HepG2 (cell line): ENCODE results near the gene BAIAP2L2. TPM values are rescaled to one million over a fixed set of nuclear protein-coding genes. Genes with fewer than 3 reads are reported as not detected.

Experiments
- BRCA1 ChIP-seq: sonication (generic); formaldehyde crosslinking; IDR thresholded peaks from 2 replicates; pipeline ENCODE4 v1.4.0; 2020; ENCODE audit warnings: missing genetic modification reagents
- CBX5 ChIP-seq: sonication (generic); formaldehyde crosslinking; IDR thresholded peaks from 2 replicates; pipeline ENCODE4 v1.4.0; 2020; ENCODE audit warnings: missing genetic modification reagents, borderline replicate concordance
- CENPX ChIP-seq: sonication (generic); formaldehyde crosslinking; IDR thresholded peaks from 2 replicates; pipeline ENCODE4 v1.9.0; 2021; ENCODE audit warnings: mild to moderate bottlenecking, missing genetic modification reagents, moderate library complexity
- CHD2 ChIP-seq: IDR thresholded peaks from 2 replicates; pipeline ENCODE4 v1.6.1; 2011; ENCODE audit warnings: low read depth, low read length, improper control_type of control experiment
- ELF1 ChIP-seq: sonication (generic); formaldehyde crosslinking; IDR thresholded peaks from 2 replicates; pipeline ENCODE4 v1.4.0; 2020; ENCODE audit warnings: missing genetic modification reagents
- GLMP ChIP-seq: sonication (generic); formaldehyde crosslinking; IDR thresholded peaks from 2 replicates; pipeline ENCODE4 v1.9.0; 2021; ENCODE audit warnings: missing genetic modification reagents, mild to moderate bottlenecking, borderline replicate concordance
- IKZF4 ChIP-seq: sonication (generic); formaldehyde crosslinking; IDR thresholded peaks from 2 replicates; pipeline ENCODE4 v1.5.1; 2020; ENCODE audit warnings: borderline replicate concordance, mild to moderate bottlenecking, low read depth, missing genetic modification reagents; ENCODE audit errors: not compliant biosample characterization
- MAX ChIP-seq: IDR thresholded peaks from 2 replicates; pipeline ENCODE4 v1.6.1; 2012; ENCODE audit warnings: inconsistent platforms
- MED1 ChIP-seq: sonication (generic); formaldehyde crosslinking; IDR thresholded peaks from 2 replicates; pipeline ENCODE4 v1.4.0; 2020; ENCODE audit warnings: missing genetic modification reagents
- MIER3 ChIP-seq: IDR thresholded peaks from 2 replicates; pipeline ENCODE4 v1.6.1; 2016; ENCODE audit warnings: missing compliant biosample characterization, borderline replicate concordance
- MTA1 ChIP-seq: sonication (generic); formaldehyde crosslinking; IDR thresholded peaks from 2 replicates; pipeline ENCODE4 v1.4.0; 2020; ENCODE audit warnings: missing genetic modification reagents, mild to moderate bottlenecking, borderline replicate concordance
- NFIC ChIP-seq: IDR thresholded peaks from 2 replicates; pipeline ENCODE4 v1.6.1; 2012; ENCODE audit warnings: mild to moderate bottlenecking, low read length, inconsistent platforms
- PHB2 ChIP-seq: fragments of 450-650 bp; IDR thresholded peaks from 2 replicates; pipeline ENCODE4 v1.6.1; 2018; ENCODE audit not compliant: partially characterized antibody
- SP2 ChIP-seq: sonication (generic); formaldehyde crosslinking; IDR thresholded peaks from 2 replicates; pipeline ENCODE4 v1.5.1; 2020; ENCODE audit warnings: mild to moderate bottlenecking, missing genetic modification reagents
- TRIM22 ChIP-seq: fragments of 450-650 bp; IDR thresholded peaks from 2 replicates; pipeline ENCODE4 v1.6.1; 2017
- ZBTB37 ChIP-seq: sonication (generic); formaldehyde crosslinking; IDR thresholded peaks from 2 replicates; pipeline ENCODE4 v1.4.0; 2020; ENCODE audit warnings: mild to moderate bottlenecking, missing genetic modification reagents
- ZNF17 ChIP-seq: sonication (generic); formaldehyde crosslinking; IDR thresholded peaks from 2 replicates; pipeline ENCODE4 v1.5.0; 2020; ENCODE audit warnings: mild to moderate bottlenecking, missing genetic modification reagents
- ZNF225 ChIP-seq: sonication (generic); formaldehyde crosslinking; IDR thresholded peaks from 2 replicates; pipeline ENCODE4 v1.4.0; 2020; ENCODE audit warnings: mild to moderate bottlenecking, missing genetic modification reagents
- ZNF280D ChIP-seq: sonication (generic); formaldehyde crosslinking; IDR thresholded peaks from 2 replicates; pipeline ENCODE4 v1.5.1; 2020; ENCODE audit warnings: mild to moderate bottlenecking, missing genetic modification reagents
- ZNF501 ChIP-seq: sonication (generic); formaldehyde crosslinking; IDR thresholded peaks from 2 replicates; pipeline ENCODE4 v1.5.1; 2020; ENCODE audit warnings: mild to moderate bottlenecking, moderate library complexity, missing genetic modification reagents
- ZNF546 ChIP-seq: sonication (generic); formaldehyde crosslinking; conservative IDR thresholded peaks from 2 replicates; pipeline ENCODE4 v1.8.1; 2023; ENCODE audit warnings: mild to moderate bottlenecking, missing genetic modification reagents
- ZNF556 ChIP-seq: sonication (generic); formaldehyde crosslinking; IDR thresholded peaks from 2 replicates; pipeline ENCODE4 v1.4.0; 2020; ENCODE audit warnings: mild to moderate bottlenecking, missing genetic modification reagents, borderline replicate concordance
- ZNF713 ChIP-seq: sonication (generic); formaldehyde crosslinking; IDR thresholded peaks from 2 replicates; pipeline ENCODE4 v1.4.0; 2020; ENCODE audit warnings: mild to moderate bottlenecking, missing genetic modification reagents
- polyA plus RNA-seq, 8 experiments: library from polyadenylated mRNA; depleted of rRNA in 3 of 8; stranded (reverse) in 7 of 8; unstranded in 1 of 8; fragments of >200 nt; fragmentation: Illumina TruSeq in 4 of 8; extraction: Trizol in 4 of 8; gene quantifications; 2 replicates each; pipeline versions ENCODE4 v1.2.1 to v1.2.3, GENCODE V29; 2011 to 2016; ENCODE audit warnings: low read depth in 4 of 8, missing spikeins in 1 of 8, mixed read lengths in 1 of 8; ENCODE audit not compliant: insufficient read depth in 1 of 8
- total RNA-seq, 5 experiments: library from RNA; depleted of rRNA; stranded (reverse); fragments of >200 nt; fragmentation: Illumina TruSeq; extraction: Trizol; gene quantifications; 2 replicates each; pipeline ENCODE4 v1.2.3, GENCODE V29; 2016; ENCODE audit warnings: low read depth in 1 of 5

The BAIAP2L2 gene
- total and polyA plus RNA-seq, 2 of the 13 experiments (the other 11 are each of a cell fraction or from before 2014, with no cell fraction given), result 4.4 to 7.5 TPM

- TF ChIP-seq GLMP (CRISPR knock-in tag) (no peak), CENPX (CRISPR knock-in tag) (no peak), NFIC (no peak), ZNF17 (CRISPR knock-in tag) (no peak), ZNF280D (CRISPR knock-in tag) (no peak), ZNF556 (CRISPR knock-in tag) (no peak), MIER3 (CRISPR knock-in tag) (no peak), IKZF4 (CRISPR knock-in tag) (no peak), CHD2 (no peak), PHB2 (no peak), ZNF225 (CRISPR knock-in tag) (no peak), ZNF501 (CRISPR knock-in tag) (0 out of 2 replicates have a peak, but pooled peaks have one; percentile 26), ZNF546 (CRISPR knock-in tag) (no peak; the same call in 1 of the 2 replicates), MTA1 (CRISPR knock-in tag) (peak; percentile 13; the same call in 1 of the 2 replicates), MAX (peak; percentile 93), SP2 (CRISPR knock-in tag) (no peak), CBX5 (CRISPR knock-in tag) (no peak; the same call in 1 of the 2 replicates), BRCA1 (CRISPR knock-in tag) (no peak), ZNF713 (no peak), MED1 (peak; percentile 57; the same call in 1 of the 2 replicates), ZBTB37 (CRISPR knock-in tag) (peak; percentile 89), TRIM22 (no peak), ELF1 (CRISPR knock-in tag) (peak; percentile 71)
Observed at GRCh38 chr22:38107692-38108515, 2.6 kb downstream of the BAIAP2L2 start (continued).
